ENCODE data around the gene PLCB2.

Gene PLCB2

GRCh38 chr15:40323953-40324937 is 16.5 kb upstream of the PLCB2 start:
- FAIRE-seq: no peak

GRCh38 chr15:40323239-40323952 is 15.7 kb upstream of the PLCB2 start, which contains the start of gene INAFM2:
TSS of gene INAFM2 (plus strand) at chr15:40323692. CDS start at chr15:40324056, 364 bp downstream.
- peak; percentile 96 for FAIRE-seq

- FAIRE-seq: no peak
Observed at GRCh38 chr15:40322531-40323238, 14.9 kb upstream of the PLCB2 start.

GRCh38 chr15:40320931-40321371 is 13.2 kb upstream of the PLCB2 start:
- FAIRE-seq: peak; percentile 94

- FAIRE-seq: peak; percentile 95
Observed at GRCh38 chr15:40320409-40320808, 12.7 kb upstream of the PLCB2 start.

GRCh38 chr15:40317580-40317979 is 9.8 kb upstream of the PLCB2 start:
- FAIRE-seq: no peak

GRCh38 chr15:40316931-40317330 is 9.2 kb upstream of the PLCB2 start:
- no peak for FAIRE-seq

- FAIRE-seq: no peak
Observed at GRCh38 chr15:40314723-40315276, 7.1 kb upstream of the PLCB2 start.

GRCh38 chr15:40313531-40314398 is 6.0 kb upstream of the PLCB2 start:
- no peak for FAIRE-seq

GRCh38 chr15:40312370-40313158 is 4.8 kb upstream of the PLCB2 start:
- no peak for FAIRE-seq

- no peak for FAIRE-seq
Observed at GRCh38 chr15:40310993-40311392, 3.3 kb upstream of the PLCB2 start.

GRCh38 chr15:40310001-40310959 is 2.5 kb upstream of the PLCB2 start:
- peak; percentile 15 for FAIRE-seq

- no peak for FAIRE-seq
Observed at GRCh38 chr15:40309344-40309862, 1.7 kb upstream of the PLCB2 start.

GRCh38 chr15:40306908-40307307 is 827 bp downstream of the PLCB2 start:
- FAIRE-seq: no peak

- no peak for FAIRE-seq
Observed at GRCh38 chr15:40306371-40306770, 1.4 kb downstream of the PLCB2 start.

GRCh38 chr15:40305281-40305680 is 2.5 kb downstream of the PLCB2 start:
- no peak for FAIRE-seq

GRCh38 chr15:40303576-40303975 is 4.2 kb downstream of the PLCB2 start:
- no peak for FAIRE-seq

GRCh38 chr15:40302981-40303380 is 4.8 kb downstream of the PLCB2 start:
- no peak for FAIRE-seq

GRCh38 chr15:40302288-40302886 is 5.3 kb downstream of the PLCB2 start:
- no peak for FAIRE-seq
